MV-4-11 (cell line): ENCODE data around the gene FSTL4.

Experiments
- DNase-seq: peaks from one replicate; lab custom pipeline; 2025; lab: John Stamatoyannopoulos, UW

FSTL4 gene

DNA sequence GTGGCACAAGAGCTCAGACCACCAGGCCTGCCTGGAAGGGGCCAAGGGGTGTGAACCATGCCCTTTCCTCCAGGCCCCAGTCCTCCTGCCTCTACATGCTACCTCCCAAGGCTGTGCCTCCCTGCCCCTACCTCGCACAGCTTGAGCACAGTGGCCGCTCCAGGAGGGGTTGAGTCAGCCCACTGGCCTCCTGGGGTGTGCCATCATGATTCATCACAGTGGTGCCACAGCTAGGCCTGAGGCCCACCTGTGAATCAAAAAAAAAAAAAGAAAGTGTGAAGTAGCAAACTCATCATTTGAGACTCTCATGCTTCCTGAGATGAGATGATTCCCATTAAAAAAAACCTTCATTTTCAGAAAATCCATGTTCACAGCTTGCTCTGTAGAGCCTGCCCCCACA lies 320.0 kb downstream of the FSTL4 start:
- no peak for DNase-seq

- no peak for DNase-seq
Observed at GRCh38 chr5:133291524-133291923, 320.8 kb downstream of the FSTL4 start.

DNA sequence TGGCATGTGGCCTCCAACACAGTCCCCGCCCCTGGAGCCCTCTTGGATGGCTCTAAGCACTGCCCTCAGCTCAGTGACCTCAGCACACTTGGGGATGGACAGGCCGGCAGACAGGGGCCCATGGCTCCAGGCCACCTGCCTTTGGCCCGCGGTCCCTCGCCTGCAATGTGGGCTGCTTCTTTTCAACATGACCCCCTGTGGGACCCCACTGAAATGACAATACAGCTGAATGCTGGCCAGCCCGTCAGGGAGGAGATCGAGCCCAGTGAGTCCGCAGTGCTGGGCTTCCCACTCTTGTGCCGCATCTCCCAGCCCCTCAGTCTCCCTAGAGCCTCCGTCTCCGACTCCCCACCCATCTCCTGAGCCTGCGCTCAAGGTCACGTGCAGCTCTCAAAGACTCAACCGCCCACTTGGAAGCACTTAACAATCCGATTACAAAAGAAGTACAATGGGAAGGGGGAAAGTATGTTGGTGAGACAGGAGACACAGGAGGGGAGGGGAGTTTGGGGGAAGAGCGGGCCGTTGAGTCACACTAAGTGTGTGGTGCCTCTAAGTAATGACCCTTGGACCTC lies 321.6 kb downstream of the FSTL4 start:
- no peak for DNase-seq

DNA sequence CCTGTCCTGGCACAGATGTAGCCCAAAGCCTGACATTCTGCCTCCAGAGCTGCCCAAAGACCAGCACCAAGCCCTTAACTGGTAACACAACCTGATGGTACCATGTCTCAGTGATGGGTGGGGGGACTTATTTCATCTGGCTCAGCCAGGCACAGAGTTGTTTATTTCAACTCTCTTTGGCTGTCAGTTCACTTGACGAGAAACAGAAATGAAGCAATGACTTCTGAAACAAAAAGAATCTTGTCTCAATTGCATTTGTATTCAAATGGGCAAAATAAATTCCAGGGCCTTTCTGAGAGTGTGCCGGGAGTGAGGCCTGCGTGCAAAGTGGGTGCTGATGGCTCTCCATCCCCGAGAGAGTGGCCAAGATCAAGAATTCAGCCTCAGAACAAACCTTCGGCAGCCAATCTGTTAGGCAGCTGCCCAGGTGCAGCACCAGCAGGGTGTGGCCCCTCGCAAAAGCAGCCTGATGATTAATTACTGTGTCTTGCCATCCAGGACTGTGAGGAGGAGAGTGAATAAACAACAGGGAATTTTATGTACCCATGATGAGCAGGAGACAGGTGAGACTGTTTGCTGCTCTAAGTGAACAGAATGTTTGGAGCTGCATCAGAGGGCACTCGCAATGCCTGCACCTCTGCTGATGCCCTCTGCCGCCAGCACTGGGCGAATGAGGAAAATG lies 322.5 kb downstream of the FSTL4 start:
- DNase-seq: no peak

DNA sequence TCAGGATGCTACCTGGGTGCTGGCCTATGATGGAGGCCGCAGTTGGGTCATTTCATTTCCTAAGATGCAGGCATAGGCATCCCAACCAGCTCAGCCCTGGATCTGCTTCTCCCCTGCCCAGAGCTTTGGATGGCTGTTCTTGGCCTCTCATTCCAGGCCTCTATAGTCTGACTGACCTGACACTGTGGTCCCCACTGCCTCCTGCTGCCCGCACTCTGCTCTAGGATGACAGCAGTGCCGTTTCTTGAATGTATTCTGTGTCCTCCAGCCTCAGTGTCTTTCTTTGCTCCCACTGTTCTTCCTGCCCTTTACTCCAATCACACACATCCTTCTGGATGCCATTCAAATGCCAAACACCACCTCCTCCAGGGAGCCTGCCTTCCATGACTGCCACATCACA lies 324.8 kb downstream of the FSTL4 start:
- DNase-seq: no peak

- DNase-seq: no peak
Observed at GRCh38 chr5:133286483-133286882, 325.9 kb downstream of the FSTL4 start.

- peak; percentile 30 for DNase-seq
Observed at GRCh38 chr5:133285583-133286021, 326.7 kb downstream of the FSTL4 start.

GRCh38 chr5:133284306-133284705 lies 328.0 kb downstream of the FSTL4 start:
- no peak for DNase-seq

- DNase-seq: no peak
Observed at GRCh38 chr5:133278317-133278716, 334.0 kb downstream of the FSTL4 start.

DNA sequence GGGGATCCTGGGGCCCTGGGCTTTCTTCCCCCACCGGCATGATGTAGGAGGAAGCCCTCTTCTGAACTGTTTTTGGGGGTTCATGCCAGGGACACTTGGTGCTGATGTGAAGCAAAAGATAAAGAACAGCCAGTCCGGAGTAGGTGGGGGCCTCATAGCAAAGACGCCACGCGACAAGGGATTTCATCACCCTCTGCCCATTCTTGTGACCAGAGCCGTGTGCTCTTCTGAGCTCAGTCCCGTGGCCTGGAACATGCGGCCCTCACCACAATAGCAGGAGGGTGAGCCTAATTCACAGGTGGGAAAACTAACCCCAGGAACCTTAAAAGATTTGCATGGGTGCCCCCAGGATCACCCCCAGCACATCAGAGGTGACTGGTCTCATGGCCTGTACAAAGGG lies 334.6 kb downstream of the FSTL4 start:
- no peak for DNase-seq

DNA sequence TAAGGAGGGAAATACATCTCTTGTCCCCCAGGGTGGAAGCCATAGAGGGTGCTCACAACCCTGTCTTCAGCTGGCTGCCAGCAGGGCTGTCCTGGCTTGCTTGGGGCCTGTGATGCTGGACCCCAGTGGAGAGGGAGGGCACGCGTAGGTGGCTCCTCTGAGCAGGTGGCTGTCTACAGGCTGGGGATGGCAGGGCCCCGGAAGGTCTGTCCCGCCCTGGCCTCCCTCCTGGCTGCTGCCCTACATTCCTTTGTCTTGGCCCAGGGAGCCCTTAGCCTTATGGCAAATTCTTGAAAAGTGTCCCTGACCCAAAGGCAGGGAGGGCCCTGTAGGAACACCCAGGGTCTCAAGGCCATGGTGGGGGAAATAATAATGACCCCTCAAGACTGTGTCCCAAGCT lies 336.2 kb downstream of the FSTL4 start:
- DNase-seq: no peak

DNA sequence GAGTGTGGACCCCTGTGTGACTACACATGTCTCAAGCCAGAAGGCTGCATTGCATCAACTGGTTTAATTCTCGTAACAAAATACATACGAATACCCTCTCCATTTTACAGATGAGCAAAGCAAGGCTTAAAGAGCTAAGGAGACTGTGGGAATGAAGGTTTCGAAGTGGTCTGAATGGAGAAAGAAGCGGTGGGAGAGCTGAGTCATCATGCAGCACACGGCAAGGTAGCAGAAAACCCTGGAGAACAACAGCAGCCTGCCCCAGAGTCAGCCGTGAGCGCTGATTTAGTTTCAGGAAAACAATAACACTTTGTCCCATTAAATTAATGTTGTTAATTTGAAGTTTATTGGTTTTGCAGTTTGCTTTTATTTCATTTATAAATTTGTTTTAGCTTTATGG lies 336.7 kb downstream of the FSTL4 start:
- no peak for DNase-seq

GRCh38 chr5:133274597-133274935 lies 337.8 kb downstream of the FSTL4 start:
- DNase-seq: no peak

- no peak for DNase-seq
Observed at GRCh38 chr5:133273661-133274596, 338.4 kb downstream of the FSTL4 start.

DNA sequence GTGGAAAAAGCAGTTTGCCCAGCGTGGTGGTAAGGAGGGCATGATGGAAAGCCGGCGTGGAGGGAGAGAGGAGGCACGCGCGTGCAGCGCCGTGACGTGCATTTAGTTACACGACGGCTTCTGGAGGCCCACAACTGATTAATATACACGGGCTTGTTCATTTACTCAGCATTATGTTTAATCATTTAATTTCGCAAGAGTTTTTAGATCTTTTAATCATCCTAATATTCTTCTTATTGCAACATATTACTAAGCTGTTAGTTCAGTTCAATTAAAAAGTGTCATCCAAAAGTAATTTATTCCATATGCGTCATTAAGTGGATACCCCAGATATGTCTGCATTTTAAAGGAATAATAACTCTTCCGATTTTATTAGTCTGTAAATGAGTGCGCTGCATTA lies 340.0 kb downstream of the FSTL4 start:
- no peak for DNase-seq

- DNase-seq: no peak
Observed at GRCh38 chr5:133271606-133272005, 340.7 kb downstream of the FSTL4 start.

GRCh38 chr5:133269691-133270090 lies 342.6 kb downstream of the FSTL4 start:
- DNase-seq: no peak

DNA sequence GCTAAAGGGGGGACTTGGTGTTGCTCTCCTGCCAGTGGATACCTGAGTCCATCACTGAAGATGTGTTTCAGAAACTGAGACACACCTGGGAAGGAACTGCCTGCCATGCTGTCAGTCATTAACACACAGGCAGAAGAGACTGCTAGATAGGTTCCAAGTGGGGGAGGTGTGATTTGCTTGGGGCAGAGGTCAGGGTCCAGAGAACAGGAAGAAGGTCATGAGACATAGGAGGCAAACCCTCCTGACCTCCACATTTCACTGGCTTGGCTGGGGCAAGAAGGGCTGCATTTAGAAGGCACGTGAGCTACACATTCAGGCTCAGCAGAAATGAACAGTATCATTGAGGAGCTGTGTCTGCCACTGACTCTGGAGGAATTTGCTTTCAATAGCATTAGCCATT lies 344.7 kb downstream of the FSTL4 start:
- DNase-seq: no peak

- no peak for DNase-seq
Observed at GRCh38 chr5:133266966-133267365, 345.4 kb downstream of the FSTL4 start.

GRCh38 chr5:133266527-133266878 lies 345.8 kb downstream of the FSTL4 start:
- no peak for DNase-seq

- DNase-seq: peak; percentile 62
Observed at GRCh38 chr5:133265720-133266526, 346.4 kb downstream of the FSTL4 start.

- no peak for DNase-seq
Observed at GRCh38 chr5:133265257-133265656, 347.1 kb downstream of the FSTL4 start.
